Activated CD8-positive, alpha-beta memory T cell treated with anti-CD3 and anti-CD28 coated beads, Interleukin-2, amount 50 U/mL, for 24 hours (primary cell): ENCODE measurements around the gene HADHB.
A peak's percentile ranks its signal among the peaks of the same experiment; 100 is the strongest.
"Not testable (repeated sequence)": the region's sequence is repeated elsewhere in the genome, so short reads cannot be mapped to it uniquely, and the experiment has no call there.

Source experiments
- DNase-seq: peaks from one replicate; pipeline ENCODE4 v3.0.0-alpha.2; 2020; ENCODE audit errors: extremely low read depth

HADHB gene

DNA sequence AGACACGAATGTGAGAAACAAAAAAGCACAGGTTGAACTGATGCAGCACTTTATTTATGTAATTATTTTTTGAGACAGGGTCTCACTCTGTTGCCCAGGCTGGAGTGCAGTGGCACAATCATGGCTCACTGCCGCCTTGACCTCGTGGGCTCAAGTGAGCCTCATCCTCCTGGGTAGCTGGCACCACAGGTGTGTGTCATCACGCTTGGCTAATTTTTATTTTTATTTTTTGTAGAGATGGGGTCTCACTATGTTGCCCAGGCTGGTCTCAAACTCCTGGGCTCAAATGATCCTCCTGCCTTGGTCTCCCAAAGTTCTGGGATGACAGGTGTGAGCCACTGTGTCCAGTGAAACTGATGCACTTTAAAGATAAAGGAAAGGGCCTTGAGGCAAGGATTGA lies 84.3 kb downstream of the HADHB start:
- DNase-seq: not testable (repeated sequence)

- DNase-seq: peak; percentile 59
These were observed 85.4 kb downstream of the HADHB start for GRCh38 chr2:26330114-26330549.

GRCh38 chr2:26330604-26331003 lies 85.9 kb downstream of the HADHB start:
- DNase-seq: no peak

GRCh38 chr2:26331321-26331720 lies 86.6 kb downstream of the HADHB start:
- DNase-seq: not testable (repeated sequence)

DNA sequence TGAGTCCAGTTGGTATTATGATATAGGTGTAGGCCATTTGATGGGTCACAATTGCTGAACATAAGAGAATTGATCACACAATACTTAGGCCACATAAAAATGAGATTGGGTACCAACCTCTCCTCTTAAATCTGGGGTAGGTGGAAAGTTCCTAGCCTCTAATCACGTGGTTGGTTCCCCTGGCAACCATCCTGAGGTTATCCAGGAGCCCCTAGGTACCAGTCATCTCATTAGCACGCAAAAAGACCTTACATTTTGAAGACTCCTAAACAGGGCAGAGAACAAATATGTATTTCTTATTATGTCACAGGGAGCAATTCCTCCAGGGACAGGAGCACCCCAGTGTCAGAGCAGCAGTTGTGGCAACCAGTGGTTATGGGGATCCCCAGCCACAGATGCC lies 88.6 kb downstream of the HADHB start:
- DNase-seq: no peak

DNA sequence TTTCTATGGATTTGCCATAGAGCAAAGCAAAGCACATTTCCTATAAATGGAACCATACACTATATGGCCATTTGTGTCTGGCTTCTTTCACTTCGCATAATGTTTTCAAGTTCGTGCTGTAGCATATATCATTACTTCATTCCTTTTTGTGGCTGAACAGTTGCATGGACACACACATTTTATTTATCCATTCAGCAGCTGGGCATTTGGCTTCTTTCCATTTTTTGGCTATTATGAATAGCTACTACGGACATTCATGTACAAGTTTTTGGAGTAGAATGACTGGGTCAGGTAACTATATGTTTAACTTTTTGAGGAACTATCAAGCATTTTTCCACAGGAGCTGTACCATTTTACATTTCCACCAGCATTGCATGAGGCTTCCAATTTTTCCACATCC lies 90.5 kb downstream of the HADHB start:
- no peak for DNase-seq

DNA sequence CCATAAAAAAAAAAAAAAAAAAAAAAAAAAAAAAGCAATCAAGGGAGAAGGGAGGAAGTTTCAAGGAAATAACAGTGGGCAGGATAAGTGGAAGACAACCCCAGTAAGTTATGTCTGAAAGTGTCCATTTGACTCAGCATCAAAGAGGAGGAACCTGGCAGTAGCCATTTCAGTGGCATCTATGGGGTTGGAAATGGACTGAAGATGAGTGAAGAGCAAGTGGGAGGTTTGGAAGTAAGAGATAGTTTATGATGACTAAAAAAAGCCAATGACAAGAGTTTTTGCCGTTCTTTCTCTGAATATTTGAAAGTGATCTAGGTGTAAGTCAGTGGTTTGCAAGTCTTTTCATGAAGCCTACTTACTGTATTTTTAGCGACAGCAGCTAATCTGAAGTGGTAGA lies 92.0 kb downstream of the HADHB start:
- DNase-seq: no peak

DNA sequence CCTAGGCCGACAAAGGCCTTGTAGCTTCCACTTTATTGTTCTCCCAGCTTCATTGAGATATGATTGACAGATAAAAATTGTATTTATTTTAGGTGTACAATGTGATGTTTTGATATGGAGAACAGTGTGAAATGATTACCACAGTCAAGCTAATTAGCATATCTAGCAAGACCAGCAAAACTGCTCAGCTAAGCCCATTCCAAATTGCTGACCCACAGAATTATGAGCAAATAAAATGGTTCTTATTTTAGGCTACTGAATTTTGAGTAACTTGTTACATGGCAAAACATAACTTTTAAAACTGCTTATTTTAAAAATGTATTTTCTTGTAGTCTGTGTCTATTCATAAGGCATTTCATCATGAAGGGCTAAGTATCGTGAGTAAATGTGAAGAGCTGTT lies 92.6 kb downstream of the HADHB start:
- DNase-seq: no peak
